ENCODE data around the gene BAIAP2L1. TPM values are rescaled to one million over a fixed set of nuclear protein-coding genes. Genes with fewer than 3 reads are reported as not detected.
"Not testable (repeated sequence)": the region's sequence is repeated elsewhere in the genome, so short reads cannot be mapped to it uniquely, and the experiment has no call there.

The BAIAP2L1 gene
- total RNA-seq, 2 donors from 2014 or later = 4.2 to 5.1 TPM

DNA sequence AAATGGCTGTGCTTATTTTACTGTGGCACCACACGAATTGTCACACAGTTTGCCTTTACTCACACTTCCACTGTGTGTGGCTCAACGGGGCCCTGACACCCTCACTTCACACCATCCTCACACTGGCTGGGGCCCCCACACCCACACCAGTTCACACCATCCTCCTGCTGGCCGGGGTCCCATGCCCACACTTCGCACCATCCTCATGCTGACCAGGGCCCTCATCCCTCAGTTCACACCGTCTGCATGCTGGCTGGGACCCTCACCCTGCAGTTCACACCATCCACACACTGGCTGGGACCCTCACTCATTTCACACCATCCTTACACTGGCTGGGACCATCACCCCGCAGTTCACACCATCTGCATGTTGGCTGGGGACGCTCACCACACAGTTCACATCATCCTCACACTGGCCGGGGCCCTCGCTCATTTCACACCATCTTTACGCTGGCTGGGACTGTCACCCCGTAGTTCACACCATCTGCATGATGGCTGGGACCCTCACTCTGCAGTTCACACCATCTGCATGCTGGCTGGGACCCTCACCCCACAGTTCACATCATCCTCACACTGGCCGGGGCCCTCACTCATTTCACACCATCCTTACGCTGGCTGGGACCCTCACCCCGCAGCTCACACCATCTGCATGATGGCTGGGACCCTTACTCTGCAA lies 83.4 kb downstream of the BAIAP2L1 start:
- H3K36me3 Mint-ChIP-seq = no peaks in the 10 kb centered on the region
- H3K9me3 Mint-ChIP-seq = no peaks in the 10 kb centered on the region
- no peak for ATAC-seq
- DNase-seq (ENCODE audit: low spot score in 2 of 2) = no peak
- H3K27ac Mint-ChIP-seq = peak overlapping the region in 1 of 2 donors; percentile 38

GRCh38 chr7:98315994-98316527 lies 84.8 kb downstream of the BAIAP2L1 start:
- H3K9me3 Mint-ChIP-seq, ATAC-seq: not testable (repeated sequence)

DNA sequence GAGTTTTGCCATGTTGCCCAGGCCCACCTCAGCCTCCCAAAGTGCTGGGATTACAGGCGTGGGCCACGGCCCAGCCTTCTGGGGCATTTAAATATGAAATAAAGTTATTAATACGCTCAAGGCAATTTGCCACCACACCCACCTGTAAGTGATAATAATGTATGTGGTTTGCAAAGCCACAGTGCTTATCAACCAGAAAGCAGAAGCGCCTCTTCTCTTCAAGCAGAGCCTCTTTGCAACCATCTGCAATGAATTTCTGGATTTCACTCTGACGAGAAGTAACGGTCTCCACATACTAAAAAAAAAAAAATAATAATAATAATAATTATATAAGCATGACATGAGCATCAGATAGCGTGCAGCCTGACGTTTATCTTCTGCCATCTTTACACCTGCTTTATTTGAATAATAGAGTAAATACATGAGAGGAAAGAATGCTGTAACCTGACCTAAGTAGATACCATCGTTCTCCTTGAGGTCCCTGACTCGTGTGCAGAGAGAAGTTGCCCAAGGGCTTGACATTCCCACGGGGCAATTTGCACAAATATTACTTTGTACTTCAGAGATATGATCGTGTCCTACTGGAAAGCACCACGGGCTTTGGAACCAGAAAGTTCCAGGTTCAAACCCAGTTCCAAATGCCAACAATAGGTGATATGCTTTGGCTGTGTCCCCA lies 85.4 kb downstream of the BAIAP2L1 start:
- ATAC-seq (no peak), DNase-seq (ENCODE audit: low spot score in 2 of 2) (no peak)
- Mint-ChIP-seq H3K36me3 (no peaks in the 10 kb centered on the region), H3K27ac (no peak overlapping the region), H3K9me3 (no peaks in the 10 kb centered on the region)

More at GRCh38 chr7:98315994-98316527, 84.8 kb downstream of the BAIAP2L1 start:
- H3K36me3 Mint-ChIP-seq; H3K27ac Mint-ChIP-seq; DNase-seq (ENCODE audit: low spot score in 2 of 2): not testable (repeated sequence)

DNA sequence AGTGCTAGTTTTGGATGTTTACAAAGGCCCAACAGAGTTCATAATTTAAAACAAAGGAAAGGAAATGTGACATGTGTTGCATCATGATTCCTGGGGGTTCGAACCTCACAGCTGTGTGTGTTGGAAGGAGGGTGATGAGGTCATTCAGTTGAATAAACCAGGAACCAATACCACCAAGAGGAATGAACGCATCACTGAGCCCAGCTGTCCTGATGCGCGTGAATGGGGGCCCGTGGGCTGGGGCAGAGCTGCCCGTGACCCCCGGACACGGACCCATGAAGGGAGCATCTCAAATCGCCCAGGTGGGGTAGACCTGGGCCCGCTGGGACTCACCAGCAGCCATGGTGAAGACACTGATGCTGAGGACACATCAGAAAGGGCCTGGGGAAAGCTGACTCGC lies 86.4 kb downstream of the BAIAP2L1 start:
- ATAC-seq (no peak), DNase-seq (ENCODE audit: low spot score in 2 of 2) (no peak)
- H3K27ac Mint-ChIP-seq = no peak overlapping the region
- no peaks in the 10 kb centered on the region for H3K9me3 Mint-ChIP-seq
- no peaks in the 10 kb centered on the region for H3K36me3 Mint-ChIP-seq

DNA sequence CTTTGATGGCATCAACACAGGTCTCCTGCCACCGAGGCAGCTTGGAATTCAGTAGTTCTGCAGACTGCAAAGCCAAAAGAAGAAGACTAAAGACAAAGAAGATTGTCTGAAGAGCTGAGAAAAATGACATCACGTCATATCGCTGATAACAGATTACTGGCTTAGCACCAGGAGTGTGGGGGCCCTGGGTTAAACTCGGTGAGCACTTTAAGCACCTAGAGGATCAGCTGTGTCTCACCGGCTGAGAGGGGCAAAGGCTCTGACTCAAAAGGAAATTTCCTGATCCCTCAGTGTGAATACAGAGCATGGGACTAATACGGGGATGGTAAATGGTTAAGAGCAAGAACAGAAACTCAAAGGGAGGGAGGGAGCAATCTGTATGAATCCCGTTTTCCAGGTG lies 88.7 kb downstream of the BAIAP2L1 start:
- no peaks in the 10 kb centered on the region for H3K9me3 Mint-ChIP-seq
- no peaks in the 10 kb centered on the region for H3K36me3 Mint-ChIP-seq
- ATAC-seq (no peak), DNase-seq (ENCODE audit: low spot score in 2 of 2) (no peak)
- H3K27ac Mint-ChIP-seq = no peak overlapping the region

- no peak overlapping the region for H3K27ac Mint-ChIP-seq
- no peak for ATAC-seq
Measured at GRCh38 chr7:98309566-98309965, 91.3 kb downstream of the BAIAP2L1 start.

DNA sequence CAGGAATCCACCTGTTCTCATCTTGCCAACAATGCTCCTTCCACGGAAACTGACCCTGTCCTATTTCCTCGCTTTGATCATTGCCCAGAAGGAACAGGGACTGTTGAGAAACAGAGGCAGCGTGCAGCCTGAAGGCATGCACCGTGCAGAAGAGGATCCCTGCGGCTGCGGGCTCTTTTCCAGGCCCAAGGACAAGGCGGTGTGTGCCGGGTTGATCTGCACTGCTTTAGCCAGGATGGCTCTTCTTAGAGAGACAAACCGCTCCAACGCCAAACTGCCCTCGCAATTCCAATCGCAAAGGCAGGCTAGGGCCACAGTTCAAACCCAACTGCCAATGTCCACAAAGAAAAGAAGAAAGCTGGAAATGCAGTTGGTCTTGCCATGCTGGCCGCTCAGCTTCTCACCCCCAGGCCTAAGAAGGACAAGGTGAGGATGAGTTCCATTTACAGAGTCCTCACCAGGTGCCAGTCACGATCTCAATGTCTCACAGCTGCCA lies 92.9 kb downstream of the BAIAP2L1 start:
- Mint-ChIP-seq H3K9me3 (no peaks in the 10 kb centered on the region), H3K36me3 (no peaks in the 10 kb centered on the region), H3K27ac (no peak overlapping the region)
- no peak for DNase-seq (ENCODE audit: low spot score in 2 of 2)
- ATAC-seq = no peak

More at GRCh38 chr7:98309566-98309965, 91.3 kb downstream of the BAIAP2L1 start:
- Mint-ChIP-seq H3K36me3 (no peaks in the 10 kb centered on the region), H3K9me3 (no peaks in the 10 kb centered on the region)
- no peak for DNase-seq (ENCODE audit: low spot score in 2 of 2)

DNA sequence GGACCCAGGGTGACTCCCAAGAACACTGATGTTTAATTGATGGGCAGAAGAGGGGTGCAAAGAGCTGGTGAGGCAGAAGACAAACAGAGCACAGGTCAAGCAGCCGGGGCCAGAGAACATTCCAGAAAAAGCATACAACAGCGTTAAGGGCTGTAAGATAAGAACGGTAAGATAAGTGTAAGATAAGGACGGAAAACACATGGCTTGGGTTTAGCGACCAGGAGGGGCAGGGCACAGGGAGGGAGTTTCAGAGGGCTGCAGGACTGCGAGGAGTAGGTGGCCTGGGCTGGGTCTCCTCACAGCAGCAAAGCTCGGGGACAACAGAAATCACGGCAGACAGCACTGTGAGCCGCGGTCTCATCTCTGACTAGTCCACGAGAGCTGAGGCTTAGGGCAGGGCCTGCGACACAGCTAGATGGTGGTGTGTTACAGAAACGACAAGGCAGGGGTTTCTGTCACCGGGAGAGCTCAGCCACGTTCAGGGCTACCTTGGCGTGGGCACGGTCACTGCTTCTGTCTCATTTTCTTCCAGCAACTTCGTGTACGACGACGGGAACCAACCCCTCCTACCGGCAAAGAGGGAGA lies 94.8 kb downstream of the BAIAP2L1 start:
- no peaks in the 10 kb centered on the region for H3K36me3 Mint-ChIP-seq
- no peaks in the 10 kb centered on the region for H3K9me3 Mint-ChIP-seq
- ATAC-seq (no peak), DNase-seq (ENCODE audit: low spot score in 2 of 2) (no peak)
- no peak overlapping the region for H3K27ac Mint-ChIP-seq

DNA sequence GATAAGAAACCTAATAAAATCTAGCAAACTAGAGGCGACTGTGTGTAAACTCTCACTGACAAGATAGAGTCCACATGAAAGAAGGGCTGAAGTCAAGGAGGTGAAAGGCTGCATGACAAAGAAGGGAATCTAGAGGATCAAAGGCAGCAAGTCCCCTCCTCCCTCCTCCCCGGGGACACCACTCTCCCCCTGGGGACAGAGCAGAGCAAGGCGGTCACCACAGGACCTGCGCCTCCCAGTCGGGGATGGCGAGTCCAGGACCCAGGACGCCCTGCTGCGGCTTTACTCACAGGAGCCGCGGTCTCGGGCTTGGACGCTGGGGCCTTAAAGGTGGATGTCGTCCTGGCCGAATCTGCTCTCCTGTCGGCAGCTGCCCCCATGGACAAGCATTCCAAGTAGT lies 97.0 kb downstream of the BAIAP2L1 start:
- ATAC-seq (no peak), DNase-seq (ENCODE audit: low spot score in 2 of 2) (no peak)
- no peak overlapping the region for H3K27ac Mint-ChIP-seq
- no peaks in the 10 kb centered on the region for H3K36me3 Mint-ChIP-seq
- no peaks in the 10 kb centered on the region for H3K9me3 Mint-ChIP-seq

GRCh38 chr7:98303176-98303865 lies 97.6 kb downstream of the BAIAP2L1 start:
- no peak for DNase-seq (ENCODE audit: low spot score in 2 of 2)
- ATAC-seq = no peak
- Mint-ChIP-seq H3K27ac (no peak overlapping the region), H3K9me3 (no peaks in the 10 kb centered on the region), H3K36me3 (no peaks in the 10 kb centered on the region)

DNA sequence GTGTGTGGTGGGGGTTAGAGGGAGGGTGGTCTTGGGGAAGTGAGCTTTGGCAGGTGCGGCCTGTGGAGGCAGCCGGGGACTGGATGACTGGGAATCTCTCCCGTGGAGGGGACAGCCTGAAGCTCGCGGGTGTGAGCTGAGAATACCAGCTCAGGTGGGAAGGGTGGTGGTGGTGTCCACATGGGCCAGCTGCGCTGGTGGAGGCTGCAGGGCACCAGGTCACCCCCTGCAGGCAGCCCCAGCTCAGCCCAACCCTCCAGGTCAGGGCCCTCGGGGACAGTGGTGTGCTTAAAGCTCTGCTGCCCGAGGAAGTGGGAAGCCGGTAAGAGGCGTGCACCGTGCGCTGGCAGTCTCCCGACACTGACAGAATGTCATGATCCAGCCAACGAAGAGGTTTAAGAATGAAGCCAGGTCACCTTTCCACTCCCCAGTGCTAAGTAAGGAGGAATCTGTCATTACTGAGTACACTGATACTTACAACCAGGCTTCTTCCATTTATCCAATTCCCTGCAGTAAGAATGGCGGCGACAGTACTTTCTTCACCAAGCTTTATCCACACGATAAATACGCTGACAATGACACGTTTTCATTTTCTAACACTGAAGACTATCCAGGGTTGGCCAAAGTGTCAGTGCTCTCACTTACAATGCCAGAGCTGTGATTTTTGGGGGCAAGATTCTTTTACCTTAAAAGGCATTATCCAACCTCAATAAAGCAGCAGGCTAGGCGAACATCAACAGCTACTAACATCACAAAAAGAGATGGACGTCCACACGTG lies 99.0 kb downstream of the BAIAP2L1 start:
- DNase-seq (ENCODE audit: low spot score in 2 of 2) (no peak), ATAC-seq (no peak)
- Mint-ChIP-seq H3K9me3 (no peaks in the 10 kb centered on the region), H3K27ac (peak overlapping the region in 1 of 2 donors; percentile 22), H3K36me3 (no peaks in the 10 kb centered on the region)

DNA sequence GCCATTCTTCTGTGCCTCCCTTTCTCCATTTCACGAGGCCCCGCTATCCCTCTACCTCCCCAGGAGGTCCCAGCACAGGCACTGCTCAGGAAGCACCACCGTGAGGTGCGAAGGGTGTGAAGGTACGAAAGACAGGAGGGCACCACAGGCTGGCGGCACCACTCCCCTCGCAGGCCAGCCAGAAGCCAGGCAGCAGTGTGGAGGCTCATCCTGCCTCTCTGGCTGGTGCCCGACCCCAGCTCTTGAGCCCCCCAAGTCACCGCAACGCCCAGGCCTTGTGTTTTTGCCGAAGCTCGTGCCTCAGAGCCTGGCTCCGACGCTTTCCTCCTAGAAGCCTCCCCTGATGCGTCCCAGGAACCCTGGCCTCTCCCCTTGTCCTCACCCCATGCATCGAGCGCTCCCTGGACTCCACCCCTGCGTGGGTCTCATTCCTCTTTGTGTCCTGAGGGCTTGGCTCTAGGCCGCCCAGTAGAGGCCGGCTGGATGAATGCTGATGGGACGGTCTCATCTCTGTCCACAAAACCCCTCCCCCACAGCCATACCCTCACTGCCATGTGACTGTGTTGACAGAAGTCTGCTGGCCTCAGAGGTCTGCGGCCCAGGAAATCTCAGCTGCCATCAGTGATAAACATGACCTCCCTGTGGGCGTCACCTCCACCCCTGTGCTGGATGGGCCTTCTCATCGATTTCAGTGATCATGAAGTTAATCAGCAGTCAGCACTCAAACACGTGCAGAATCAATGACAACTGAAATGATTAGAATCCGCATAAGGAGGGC lies 100.1 kb downstream of the BAIAP2L1 start:
- H3K27ac Mint-ChIP-seq = no peak overlapping the region
- no peaks in the 10 kb centered on the region for H3K9me3 Mint-ChIP-seq
- no peaks in the 10 kb centered on the region for H3K36me3 Mint-ChIP-seq
- ATAC-seq = no peak
- no peak for DNase-seq (ENCODE audit: low spot score in 2 of 2)

DNA sequence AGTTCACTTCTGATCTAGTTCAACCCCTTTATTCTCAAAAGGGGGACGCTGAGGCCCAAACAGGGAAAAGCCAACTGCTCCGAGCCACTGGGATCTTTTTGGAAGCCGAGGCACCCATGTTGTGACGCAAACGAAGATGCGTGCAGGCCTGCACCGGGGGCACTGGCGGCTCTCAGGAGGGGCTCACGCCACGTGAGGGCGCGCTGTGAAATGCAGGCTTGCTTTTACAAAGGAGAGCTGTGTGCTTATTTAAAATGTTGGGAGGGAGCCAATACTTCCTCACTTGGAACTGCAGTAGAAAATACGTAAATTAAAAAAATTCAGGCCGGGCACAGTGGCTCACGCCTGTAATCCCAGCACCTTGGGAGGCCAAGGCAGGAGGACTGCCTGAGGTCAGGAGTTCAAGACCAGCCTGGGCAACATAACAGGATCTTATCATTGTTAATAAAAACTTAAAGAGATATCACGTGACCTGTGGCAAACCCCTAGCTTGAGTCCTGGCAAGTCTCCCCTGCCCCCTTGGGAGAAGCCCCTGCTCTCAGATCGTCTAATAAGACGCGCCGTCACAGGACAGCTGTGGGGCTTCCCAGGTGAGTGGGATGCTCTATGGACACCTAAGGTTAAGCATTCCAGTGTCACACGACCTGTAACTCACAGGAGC lies 103.1 kb downstream of the BAIAP2L1 start:
- H3K36me3 Mint-ChIP-seq = no peaks in the 10 kb centered on the region
- no peaks in the 10 kb centered on the region for H3K9me3 Mint-ChIP-seq
- H3K27ac Mint-ChIP-seq = no peak overlapping the region
- no peak for ATAC-seq
- no peak for DNase-seq (ENCODE audit: low spot score in 2 of 2)

- H3K9me3 Mint-ChIP-seq = no peaks in the 10 kb centered on the region
- H3K36me3 Mint-ChIP-seq = no peaks in the 10 kb centered on the region
- ATAC-seq (no peak), DNase-seq (ENCODE audit: low spot score in 2 of 2) (no peak)
- H3K27ac Mint-ChIP-seq = peak overlapping the region; percentile 13 to 84
Measured at GRCh38 chr7:98296833-98297232, 104.1 kb downstream of the BAIAP2L1 start.

All from activated naive CD4-positive, alpha-beta T cell treated with anti-CD3 and anti-CD28 coated beads, Interleukin-2, amount 50 U/mL, for 72 hours (primary cell).